ENCODE results near the gene PALS1. TPM values are rescaled to one million over a fixed set of nuclear protein-coding genes. Genes with fewer than 3 reads are reported as not detected.

The PALS1 gene
- 12.1 and 15.6 TPM in 2 replicates for total RNA-seq (2014; rRNA removed; shearing (Covaris generic))

GRCh38 chr14:67241411-67242167 lies at the start of gene PALS1:
Gene PALS1 (plus strand): TSS chr14:67241435. CDS start chr14:67279171, 37,736 bp downstream.
- Histone ChIP-seq H3K4me3 (ENCODE audit: insufficient read depth, low read depth, low read length) (peak within 1 kb of the TSS; percentile 94), H3K36me3 (replicated peaks; ENCODE audit: control insufficient read depth, insufficient read depth, low read length) (no peaks in the 10 kb centered on the region), H3K27me3 (ENCODE audit: control insufficient read depth, insufficient read depth, low read length) (peaks cover 5% of the 10 kb centered on the region)
- peak; percentile 88 for DNase-seq

- Histone ChIP-seq H3K27me3 (ENCODE audit: control insufficient read depth, insufficient read depth, low read length) (no peaks in the 10 kb centered on the region), H3K36me3 (replicated peaks; ENCODE audit: control insufficient read depth, insufficient read depth, low read length) (no peaks in the 10 kb centered on the region), H3K4me3 (ENCODE audit: insufficient read depth, low read depth, low read length) (no peak overlapping the region)
- DNase-seq = no peak
Observed at GRCh38 chr14:67191768-67192290, 49.4 kb upstream of the PALS1 start.

DNA sequence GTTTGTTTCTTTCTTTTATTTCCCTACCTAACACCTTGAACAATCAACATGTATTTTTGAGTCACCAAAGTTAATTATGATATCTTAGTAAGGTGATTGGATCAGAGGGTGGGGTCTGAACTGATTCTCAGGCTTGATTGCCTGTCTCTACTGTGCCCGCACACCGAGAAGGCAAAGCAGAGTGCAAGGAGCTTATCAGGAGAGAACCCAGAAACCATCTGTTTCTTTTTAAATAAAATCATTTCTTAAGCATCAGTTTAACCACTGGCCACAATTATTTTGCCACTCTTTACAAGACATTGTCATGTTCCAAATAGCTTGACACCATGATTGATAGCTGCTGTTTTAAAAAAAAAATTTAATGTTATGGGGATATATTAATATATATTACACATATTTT lies 48.9 kb upstream of the PALS1 start:
- Histone ChIP-seq H3K4me3 (ENCODE audit: insufficient read depth, low read depth, low read length) (no peak overlapping the region), H3K36me3 (replicated peaks; ENCODE audit: control insufficient read depth, insufficient read depth, low read length) (no peaks in the 10 kb centered on the region), H3K27me3 (ENCODE audit: control insufficient read depth, insufficient read depth, low read length) (no peaks in the 10 kb centered on the region)
- no peak for DNase-seq

DNA sequence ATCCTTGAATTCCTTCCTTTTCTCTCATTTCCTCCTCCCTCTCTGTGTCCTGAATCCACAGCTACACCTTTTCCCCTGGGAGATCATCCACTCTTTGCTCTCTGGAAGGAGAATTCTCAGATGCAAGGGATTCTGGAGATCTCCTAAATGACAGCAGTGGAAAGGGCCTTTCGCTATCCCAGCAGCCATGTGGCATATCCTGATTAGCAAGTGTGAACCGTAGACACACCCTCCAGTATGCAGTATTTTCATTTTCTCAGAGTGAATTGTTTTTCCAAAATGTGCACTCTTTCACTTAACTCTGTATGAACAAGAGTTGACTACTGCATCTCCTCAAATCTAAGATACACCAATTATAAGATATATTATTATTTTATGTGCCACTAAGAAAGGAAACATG lies 46.0 kb upstream of the PALS1 start:
- Histone ChIP-seq H3K27me3 (ENCODE audit: control insufficient read depth, insufficient read depth, low read length) (no peaks in the 10 kb centered on the region), H3K36me3 (replicated peaks; ENCODE audit: control insufficient read depth, insufficient read depth, low read length) (no peaks in the 10 kb centered on the region), H3K4me3 (ENCODE audit: insufficient read depth, low read depth, low read length) (no peak overlapping the region)
- DNase-seq = no peak

GRCh38 chr14:67199016-67199415 lies 42.2 kb upstream of the PALS1 start:
- DNase-seq = no peak
- H3K27me3 ChIP-seq (ENCODE audit: control insufficient read depth, insufficient read depth, low read length) = no peaks in the 10 kb centered on the region
- no peak overlapping the region for H3K4me3 ChIP-seq (ENCODE audit: insufficient read depth, low read depth, low read length)
- no peaks in the 10 kb centered on the region for H3K36me3 ChIP-seq (replicated peaks; ENCODE audit: control insufficient read depth, insufficient read depth, low read length)

DNA sequence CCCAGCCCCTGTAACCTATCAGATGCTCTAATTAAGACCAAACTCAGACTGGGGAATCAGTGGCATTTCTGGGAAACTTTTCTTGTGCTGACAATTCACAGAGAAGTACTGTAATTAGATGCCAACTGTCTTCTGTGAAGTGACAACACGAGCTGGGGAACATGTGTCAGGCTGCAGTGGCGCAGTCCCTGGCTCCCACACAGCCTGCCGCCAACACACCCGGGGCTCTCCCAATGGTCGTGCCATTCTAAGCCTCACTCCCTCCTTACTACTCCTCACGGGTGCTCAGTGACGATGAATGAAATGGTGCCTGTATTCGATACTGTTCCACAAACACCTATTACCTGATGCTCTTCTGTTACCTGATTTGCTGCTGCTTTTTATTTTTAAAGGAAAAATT lies 33.4 kb upstream of the PALS1 start:
- no peak for DNase-seq
- Histone ChIP-seq H3K36me3 (replicated peaks; ENCODE audit: control insufficient read depth, insufficient read depth, low read length) (no peaks in the 10 kb centered on the region), H3K27me3 (ENCODE audit: control insufficient read depth, insufficient read depth, low read length) (no peaks in the 10 kb centered on the region), H3K4me3 (ENCODE audit: insufficient read depth, low read depth, low read length) (no peak overlapping the region)

- H3K36me3 ChIP-seq (replicated peaks; ENCODE audit: control insufficient read depth, insufficient read depth, low read length) = no peaks in the 10 kb centered on the region
- DNase-seq = no peak
- no peak overlapping the region for H3K4me3 ChIP-seq (ENCODE audit: insufficient read depth, low read depth, low read length)
- H3K27me3 ChIP-seq (ENCODE audit: control insufficient read depth, insufficient read depth, low read length) = no peaks in the 10 kb centered on the region
Observed at GRCh38 chr14:67218126-67218525, 23.1 kb upstream of the PALS1 start.

- no peak overlapping the region for H3K4me3 ChIP-seq (ENCODE audit: insufficient read depth, low read depth, low read length)
- H3K36me3 ChIP-seq (replicated peaks; ENCODE audit: control insufficient read depth, insufficient read depth, low read length) = no peaks in the 10 kb centered on the region
- no peak for DNase-seq
- H3K27me3 ChIP-seq (ENCODE audit: control insufficient read depth, insufficient read depth, low read length) = no peaks in the 10 kb centered on the region
Observed at GRCh38 chr14:67221248-67221981, 19.8 kb upstream of the PALS1 start.

- H3K36me3 ChIP-seq (replicated peaks; ENCODE audit: control insufficient read depth, insufficient read depth, low read length) = no peaks in the 10 kb centered on the region
- DNase-seq = no peak
- H3K27me3 ChIP-seq (ENCODE audit: control insufficient read depth, insufficient read depth, low read length) = no peaks in the 10 kb centered on the region
- no peak overlapping the region for H3K4me3 ChIP-seq (ENCODE audit: insufficient read depth, low read depth, low read length)
Observed at GRCh38 chr14:67221982-67222328, 19.3 kb upstream of the PALS1 start.

DNA sequence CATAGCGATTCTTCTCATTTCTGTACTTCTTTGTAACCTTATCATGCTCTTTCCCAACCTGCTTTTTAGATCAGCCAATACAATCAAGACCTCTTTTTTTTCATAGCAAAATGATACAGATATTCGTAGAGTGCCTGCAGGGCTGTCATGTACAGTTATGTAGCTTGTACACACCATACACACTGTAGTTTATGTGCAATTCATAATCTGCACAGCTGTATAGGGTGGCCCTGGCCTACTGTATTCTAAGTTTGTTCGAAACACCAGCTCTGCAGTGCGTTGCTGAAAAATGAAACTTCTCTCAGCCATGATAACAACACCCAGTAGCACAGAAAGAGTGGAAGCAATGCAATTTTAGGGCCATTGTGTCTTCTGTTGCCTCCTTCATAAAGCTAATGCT lies 15.7 kb upstream of the PALS1 start:
- H3K4me3 ChIP-seq (ENCODE audit: insufficient read depth, low read depth, low read length) = no peak overlapping the region
- no peaks in the 10 kb centered on the region for H3K27me3 ChIP-seq (ENCODE audit: control insufficient read depth, insufficient read depth, low read length)
- no peak for DNase-seq
- H3K36me3 ChIP-seq (replicated peaks; ENCODE audit: control insufficient read depth, insufficient read depth, low read length) = no peaks in the 10 kb centered on the region

GRCh38 chr14:67228325-67228984 lies 12.8 kb upstream of the PALS1 start:
- no peak overlapping the region for H3K4me3 ChIP-seq (ENCODE audit: insufficient read depth, low read depth, low read length)
- H3K36me3 ChIP-seq (replicated peaks; ENCODE audit: control insufficient read depth, insufficient read depth, low read length) = no peaks in the 10 kb centered on the region
- H3K27me3 ChIP-seq (ENCODE audit: control insufficient read depth, insufficient read depth, low read length) = no peaks in the 10 kb centered on the region
- DNase-seq = no peak

GRCh38 chr14:67232066-67232465 lies 9.2 kb upstream of the PALS1 start:
- DNase-seq = no peak
- H3K4me3 ChIP-seq (ENCODE audit: insufficient read depth, low read depth, low read length) = no peak overlapping the region
- no peaks in the 10 kb centered on the region for H3K36me3 ChIP-seq (replicated peaks; ENCODE audit: control insufficient read depth, insufficient read depth, low read length)
- no peaks in the 10 kb centered on the region for H3K27me3 ChIP-seq (ENCODE audit: control insufficient read depth, insufficient read depth, low read length)

GRCh38 chr14:67232621-67233020 lies 8.6 kb upstream of the PALS1 start:
- H3K27me3 ChIP-seq (ENCODE audit: control insufficient read depth, insufficient read depth, low read length) = no peaks in the 10 kb centered on the region
- no peak for DNase-seq
- H3K36me3 ChIP-seq (replicated peaks; ENCODE audit: control insufficient read depth, insufficient read depth, low read length) = no peaks in the 10 kb centered on the region
- H3K4me3 ChIP-seq (ENCODE audit: insufficient read depth, low read depth, low read length) = no peak overlapping the region

- Histone ChIP-seq H3K36me3 (replicated peaks; ENCODE audit: control insufficient read depth, insufficient read depth, low read length) (no peaks in the 10 kb centered on the region), H3K27me3 (ENCODE audit: control insufficient read depth, insufficient read depth, low read length) (peaks cover 5% of the 10 kb centered on the region), H3K4me3 (ENCODE audit: insufficient read depth, low read depth, low read length) (no peak overlapping the region)
- DNase-seq = no peak
Observed at GRCh38 chr14:67237591-67237990, 3.6 kb upstream of the PALS1 start.

GRCh38 chr14:67239582-67239981 lies 1.7 kb upstream of the PALS1 start:
- H3K4me3 ChIP-seq (ENCODE audit: insufficient read depth, low read depth, low read length) = no peak overlapping the region
- no peak for DNase-seq
- H3K36me3 ChIP-seq (replicated peaks; ENCODE audit: control insufficient read depth, insufficient read depth, low read length) = no peaks in the 10 kb centered on the region
- H3K27me3 ChIP-seq (ENCODE audit: control insufficient read depth, insufficient read depth, low read length) = peaks cover 5% of the 10 kb centered on the region

All from H7 (cell line).